GM19468 (cell line): ENCODE data around the gene ATP1A3.
"Not testable (repeated sequence)": the region's sequence is repeated elsewhere in the genome, so short reads cannot be mapped to it uniquely, and the experiment has no call there.

ENCODE experiments used
- ATAC-seq: cut with Tn5 transposase; IDR thresholded peaks from one replicate; pipeline ENCODE4 v1.9.1; 2021; ENCODE audit warnings: mild to moderate bottlenecking, moderate library complexity, moderate number of reproducible peaks; ENCODE audit not compliant: unreplicated experiment; ENCODE audit errors: extremely low read depth

The ATP1A3 gene

GRCh38 chr19:41955521-41955920, 38.5 kb downstream of the ATP1A3 start:
- ATAC-seq, result no peak

- ATAC-seq, result no peak
These were observed 42.3 kb downstream of the ATP1A3 start for GRCh38 chr19:41951686-41952172.

GRCh38 chr19:41947091-41947490, 46.9 kb downstream of the ATP1A3 start:
- ATAC-seq, result no peak

- ATAC-seq, result peak; percentile 59
These were observed 48.8 kb downstream of the ATP1A3 start for GRCh38 chr19:41945135-41945766.

GRCh38 chr19:41944336-41944735, 49.7 kb downstream of the ATP1A3 start:
- no peak for ATAC-seq

- ATAC-seq, result no peak
These were observed 52.4 kb downstream of the ATP1A3 start for GRCh38 chr19:41941410-41942202.

- ATAC-seq, result no peak
These were observed 53.2 kb downstream of the ATP1A3 start for GRCh38 chr19:41940731-41941409.

GRCh38 chr19:41939861-41940730, 53.9 kb downstream of the ATP1A3 start:
- no peak for ATAC-seq

- ATAC-seq, result not testable (repeated sequence)
These were observed 54.8 kb downstream of the ATP1A3 start for GRCh38 chr19:41939209-41939608.

GRCh38 chr19:41937525-41938468, 56.2 kb downstream of the ATP1A3 start:
- ATAC-seq, result no peak

GRCh38 chr19:41936961-41937360, 57.1 kb downstream of the ATP1A3 start:
- no peak for ATAC-seq

- ATAC-seq, result no peak
These were observed 57.6 kb downstream of the ATP1A3 start for GRCh38 chr19:41936416-41936850.

- ATAC-seq, result no peak
These were observed 58.1 kb downstream of the ATP1A3 start for GRCh38 chr19:41935760-41936415.

- ATAC-seq, result no peak
These were observed 59.1 kb downstream of the ATP1A3 start for GRCh38 chr19:41934849-41935374.

- ATAC-seq, result no peak
These were observed 60.2 kb downstream of the ATP1A3 start for GRCh38 chr19:41933693-41934426.

GRCh38 chr19:41932720-41933332, 61.2 kb downstream of the ATP1A3 start:
- no peak for ATAC-seq

GRCh38 chr19:41932259-41932719, 61.7 kb downstream of the ATP1A3 start:
- no peak for ATAC-seq
